HL-60 (cell line): Measurements from ENCODE around the gene NOTUM.

Experiments used
- DNase-seq, 2 experiments: peaks; one replicate each; pipeline ENCODE4 v3.0.0-alpha.2; 2010 to 2020; ENCODE audit warnings: low read depth in 1 of 2, low spot score in 1 of 2
- H3K27ac ChIP-seq: fragments of 250-450 bp; sonication (Bioruptor Pico); replicated peaks from 2 replicates; pipeline ENCODE4 v1.5.1; 2020; ENCODE audit warnings: mild to moderate bottlenecking, moderate library complexity
- H3K27me3 ChIP-seq: fragments of 250-450 bp; sonication (Bioruptor Pico); 2 replicates; pipeline ENCODE4 v1.5.1; 2021; ENCODE audit warnings: mild to moderate bottlenecking, moderate library complexity; ENCODE audit not compliant: insufficient read depth, poor library complexity, severe bottlenecking
- H3K4me3 ChIP-seq: replicated peaks from 2 replicates; pipeline ENCODE4 v1.5.1; 2011; ENCODE audit warnings: mild to moderate bottlenecking, control low read depth, low read length; ENCODE audit not compliant: insufficient read depth
- CTCF ChIP-seq: IDR thresholded peaks from one replicate; pipeline ENCODE4 v1.5.1; 2011; ENCODE audit warnings: low read length, control low read depth, inconsistent platforms; ENCODE audit not compliant: insufficient read depth
- GABPA ChIP-seq: IDR thresholded peaks from 2 replicates; pipeline ENCODE4 v1.6.1; 2012; ENCODE audit warnings: low read depth
- POLR2AphosphoS5 ChIP-seq: IDR thresholded peaks from 2 replicates; pipeline ENCODE4 v1.6.1; 2012; ENCODE audit warnings: low read depth
- REST ChIP-seq: IDR thresholded peaks from 2 replicates; pipeline ENCODE4 v1.6.1; 2012; ENCODE audit warnings: low read depth; ENCODE audit not compliant: insufficient replicate concordance
- SPI1 ChIP-seq: IDR thresholded peaks from 2 replicates; pipeline ENCODE4 v1.6.1; 2012; ENCODE audit warnings: low read depth, mild to moderate bottlenecking, borderline replicate concordance

The NOTUM gene

GRCh38 chr17:82006468-82007227 is 45.7 kb upstream of the NOTUM start:
- DNase-seq = no peak
- TF ChIP-seq CTCF (no peak), SPI1 (no peak), REST (no peak), GABPA (no peak), POLR2AphosphoS5 (no peak)
- Histone ChIP-seq H3K27ac (no peak overlapping the region), H3K27me3 (no peaks in the 10 kb centered on the region), H3K4me3 (no peak overlapping the region)

- no peak overlapping the region for H3K4me3 ChIP-seq
- DNase-seq = no peak
- no peaks in the 10 kb centered on the region for H3K27me3 ChIP-seq
- TF ChIP-seq REST (no peak), GABPA (no peak)
- H3K27ac ChIP-seq = no peak overlapping the region
Observed at GRCh38 chr17:82005701-82006348, 44.8 kb upstream of the NOTUM start.

DNA sequence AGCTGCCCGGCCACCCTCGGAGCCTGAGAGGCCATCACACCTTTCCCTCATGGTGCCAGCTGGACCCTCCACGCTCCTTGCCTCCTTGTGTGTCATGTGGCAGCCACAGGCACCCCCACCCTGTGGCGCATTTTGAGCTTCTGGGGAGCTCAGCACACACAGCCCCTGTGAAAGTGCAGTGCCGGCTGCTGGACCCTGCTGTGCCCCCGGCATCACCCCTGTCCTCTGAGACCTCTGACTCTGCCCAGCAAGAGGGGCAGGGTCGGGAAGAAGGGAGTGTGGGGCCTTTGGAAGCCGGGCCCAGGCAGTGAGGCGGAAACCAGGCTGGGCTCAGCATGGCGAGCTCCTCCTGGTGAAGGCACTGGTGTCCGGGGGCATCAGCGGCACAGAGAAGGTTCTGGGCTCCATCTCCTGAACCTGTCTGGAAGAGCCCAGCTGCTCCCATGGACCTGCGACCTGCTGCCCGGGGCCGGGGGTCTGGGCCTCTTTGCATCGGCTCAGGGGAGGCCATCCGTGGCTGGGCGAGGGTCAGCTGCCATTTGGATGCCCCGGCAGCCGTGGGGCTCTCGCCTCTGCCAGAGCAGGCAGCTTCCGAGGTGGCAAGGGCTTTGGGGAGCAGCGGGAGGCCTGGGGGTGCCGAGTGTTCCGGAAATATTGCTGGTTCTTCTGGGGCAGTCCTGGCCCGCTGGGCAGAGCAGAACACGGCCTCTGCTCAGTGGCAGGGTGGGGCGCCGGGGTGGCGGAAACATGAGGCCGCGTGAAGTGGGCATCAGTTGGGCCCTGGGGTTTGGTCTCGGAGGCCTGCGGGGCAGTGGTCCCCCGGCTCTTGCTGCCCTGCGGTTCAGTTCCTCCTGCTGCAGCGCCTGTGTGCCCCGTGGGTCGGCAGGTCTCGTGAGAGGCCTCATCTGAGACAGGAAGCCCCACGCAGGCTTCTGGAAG is 43.8 kb upstream of the NOTUM start:
- Histone ChIP-seq H3K27me3 (no peaks in the 10 kb centered on the region), H3K27ac (no peak overlapping the region), H3K4me3 (no peak overlapping the region)
- DNase-seq = no peak
- no peak for TF ChIP-seq GABPA
- TF ChIP-seq CTCF = no peak
- TF ChIP-seq POLR2AphosphoS5 = no peak
- no peak for TF ChIP-seq SPI1
- no peak for TF ChIP-seq REST
